HL-60 (cell line): Measurements from ENCODE around the gene DNAJC15.

Source experiments
- DNase-seq, 2 experiments: peaks; one replicate each; pipeline ENCODE4 v3.0.0-alpha.2; 2010 to 2020; ENCODE audit warnings: low read depth in 1 of 2, low spot score in 1 of 2
- H3K27ac ChIP-seq: fragments of 250-450 bp; sonication (Bioruptor Pico); replicated peaks from 2 replicates; pipeline ENCODE4 v1.5.1; 2020; ENCODE audit warnings: mild to moderate bottlenecking, moderate library complexity
- H3K27me3 ChIP-seq: fragments of 250-450 bp; sonication (Bioruptor Pico); 2 replicates; pipeline ENCODE4 v1.5.1; 2021; ENCODE audit warnings: mild to moderate bottlenecking, moderate library complexity; ENCODE audit not compliant: insufficient read depth, poor library complexity, severe bottlenecking
- H3K4me3 ChIP-seq: replicated peaks from 2 replicates; pipeline ENCODE4 v1.5.1; 2011; ENCODE audit warnings: mild to moderate bottlenecking, control low read depth, low read length; ENCODE audit not compliant: insufficient read depth
- GABPA ChIP-seq: IDR thresholded peaks from 2 replicates; pipeline ENCODE4 v1.6.1; 2012; ENCODE audit warnings: low read depth
- POLR2AphosphoS5 ChIP-seq: IDR thresholded peaks from 2 replicates; pipeline ENCODE4 v1.6.1; 2012; ENCODE audit warnings: low read depth
- SPI1 ChIP-seq: IDR thresholded peaks from 2 replicates; pipeline ENCODE4 v1.6.1; 2012; ENCODE audit warnings: low read depth, mild to moderate bottlenecking, borderline replicate concordance
- long read RNA-seq: library from polyadenylated mRNA; unstranded; transcript quantifications from one replicate; pipeline ENCODE4 v2.0.0, GENCODE V29; 2020
- TF ChIP-seq, protein P1 (sequence below): IDR thresholded peaks from one replicate; pipeline ENCODE4 v1.5.1; 2011; ENCODE audit warnings: low read length, control low read depth, inconsistent platforms; ENCODE audit not compliant: insufficient read depth
- TF ChIP-seq, protein P2 (sequence below): IDR thresholded peaks from 2 replicates; pipeline ENCODE4 v1.6.1; 2012; ENCODE audit warnings: low read depth; ENCODE audit not compliant: insufficient replicate concordance

The DNAJC15 gene
- long read RNA-seq, full-length matches to known transcripts = 23 of 24 reads
- long read RNA-seq, partial matches to known transcripts = 0 of 24 reads
- long read RNA-seq, other reads (novel, unspliced or antisense) = 1 of 24 reads

DNA sequence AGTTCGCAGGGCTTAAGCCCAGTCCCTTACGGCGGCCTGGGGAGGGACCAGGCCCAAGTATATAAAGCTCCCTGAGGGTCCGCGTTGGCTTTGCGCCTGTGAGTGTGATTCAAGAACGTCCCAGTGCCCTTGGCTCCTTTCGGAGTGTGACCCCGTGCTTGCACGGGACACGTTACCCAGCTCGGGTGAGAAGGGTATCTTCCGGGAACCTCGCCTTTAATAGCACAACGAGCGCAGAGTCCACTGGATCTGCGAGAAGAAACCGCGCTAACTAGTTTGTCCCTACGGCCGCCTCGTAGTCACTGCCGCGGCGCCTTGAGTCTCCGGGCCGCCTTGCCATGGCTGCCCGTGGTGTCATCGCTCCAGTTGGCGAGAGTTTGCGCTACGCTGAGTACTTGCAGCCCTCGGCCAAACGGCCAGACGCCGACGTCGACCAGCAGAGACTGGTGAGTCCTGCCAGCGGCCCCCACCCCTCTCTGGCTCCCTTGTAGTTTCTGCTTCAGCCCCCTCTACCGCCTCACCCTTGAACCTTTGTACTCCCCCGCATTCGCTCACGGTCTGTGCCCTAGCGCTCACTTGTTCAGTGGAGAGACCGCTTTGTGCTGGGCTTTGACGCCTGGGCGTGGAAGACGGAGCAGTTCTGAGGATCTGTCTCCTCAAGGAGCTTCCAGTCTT lies at the start of gene DNAJC15:
Gene DNAJC15 (plus strand): TSS at position 298 of the 675 bp plus-strand sequence. CDS start 41 bp downstream, at position 339.
- Histone ChIP-seq H3K4me3 (peak within 1 kb of the TSS; percentile 62), H3K27me3 (no peaks in the 10 kb centered on the region), H3K27ac (peak within 1 kb of the TSS; percentile 65)
- peak; percentile 55; the same call in 1 of the 2 replicates for TF ChIP-seq POLR2AphosphoS5
- TF ChIP-seq, protein P1, sequence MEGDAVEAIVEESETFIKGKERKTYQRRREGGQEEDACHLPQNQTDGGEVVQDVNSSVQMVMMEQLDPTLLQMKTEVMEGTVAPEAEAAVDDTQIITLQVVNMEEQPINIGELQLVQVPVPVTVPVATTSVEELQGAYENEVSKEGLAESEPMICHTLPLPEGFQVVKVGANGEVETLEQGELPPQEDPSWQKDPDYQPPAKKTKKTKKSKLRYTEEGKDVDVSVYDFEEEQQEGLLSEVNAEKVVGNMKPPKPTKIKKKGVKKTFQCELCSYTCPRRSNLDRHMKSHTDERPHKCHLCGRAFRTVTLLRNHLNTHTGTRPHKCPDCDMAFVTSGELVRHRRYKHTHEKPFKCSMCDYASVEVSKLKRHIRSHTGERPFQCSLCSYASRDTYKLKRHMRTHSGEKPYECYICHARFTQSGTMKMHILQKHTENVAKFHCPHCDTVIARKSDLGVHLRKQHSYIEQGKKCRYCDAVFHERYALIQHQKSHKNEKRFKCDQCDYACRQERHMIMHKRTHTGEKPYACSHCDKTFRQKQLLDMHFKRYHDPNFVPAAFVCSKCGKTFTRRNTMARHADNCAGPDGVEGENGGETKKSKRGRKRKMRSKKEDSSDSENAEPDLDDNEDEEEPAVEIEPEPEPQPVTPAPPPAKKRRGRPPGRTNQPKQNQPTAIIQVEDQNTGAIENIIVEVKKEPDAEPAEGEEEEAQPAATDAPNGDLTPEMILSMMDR = no peak
- DNase-seq = peak; percentile 43 to 73

DNA sequence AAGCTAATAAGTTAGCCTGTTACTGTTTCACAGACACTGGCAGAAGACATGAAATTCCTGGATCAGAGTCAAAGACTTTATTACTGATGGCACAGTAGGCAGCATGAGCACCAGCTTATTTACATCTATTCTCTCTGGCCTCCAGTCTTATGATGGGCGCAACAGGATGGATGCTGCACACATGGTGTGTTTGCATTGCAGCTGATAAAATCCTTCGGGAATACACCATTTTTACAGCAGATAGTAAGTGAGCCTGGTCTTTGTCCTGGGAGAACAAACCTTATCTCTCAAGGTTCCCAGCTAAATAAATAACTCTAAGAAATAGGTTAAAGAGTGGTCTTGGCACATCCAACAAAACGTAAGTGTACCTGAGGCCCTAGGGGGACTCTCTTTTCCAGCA lies 47.3 kb upstream of the DNAJC15 start:
- no peak for DNase-seq
- TF ChIP-seq POLR2AphosphoS5 (no peak), GABPA (no peak), SPI1 (no peak)
- TF ChIP-seq, protein P1 = no peak
- TF ChIP-seq, protein P2, sequence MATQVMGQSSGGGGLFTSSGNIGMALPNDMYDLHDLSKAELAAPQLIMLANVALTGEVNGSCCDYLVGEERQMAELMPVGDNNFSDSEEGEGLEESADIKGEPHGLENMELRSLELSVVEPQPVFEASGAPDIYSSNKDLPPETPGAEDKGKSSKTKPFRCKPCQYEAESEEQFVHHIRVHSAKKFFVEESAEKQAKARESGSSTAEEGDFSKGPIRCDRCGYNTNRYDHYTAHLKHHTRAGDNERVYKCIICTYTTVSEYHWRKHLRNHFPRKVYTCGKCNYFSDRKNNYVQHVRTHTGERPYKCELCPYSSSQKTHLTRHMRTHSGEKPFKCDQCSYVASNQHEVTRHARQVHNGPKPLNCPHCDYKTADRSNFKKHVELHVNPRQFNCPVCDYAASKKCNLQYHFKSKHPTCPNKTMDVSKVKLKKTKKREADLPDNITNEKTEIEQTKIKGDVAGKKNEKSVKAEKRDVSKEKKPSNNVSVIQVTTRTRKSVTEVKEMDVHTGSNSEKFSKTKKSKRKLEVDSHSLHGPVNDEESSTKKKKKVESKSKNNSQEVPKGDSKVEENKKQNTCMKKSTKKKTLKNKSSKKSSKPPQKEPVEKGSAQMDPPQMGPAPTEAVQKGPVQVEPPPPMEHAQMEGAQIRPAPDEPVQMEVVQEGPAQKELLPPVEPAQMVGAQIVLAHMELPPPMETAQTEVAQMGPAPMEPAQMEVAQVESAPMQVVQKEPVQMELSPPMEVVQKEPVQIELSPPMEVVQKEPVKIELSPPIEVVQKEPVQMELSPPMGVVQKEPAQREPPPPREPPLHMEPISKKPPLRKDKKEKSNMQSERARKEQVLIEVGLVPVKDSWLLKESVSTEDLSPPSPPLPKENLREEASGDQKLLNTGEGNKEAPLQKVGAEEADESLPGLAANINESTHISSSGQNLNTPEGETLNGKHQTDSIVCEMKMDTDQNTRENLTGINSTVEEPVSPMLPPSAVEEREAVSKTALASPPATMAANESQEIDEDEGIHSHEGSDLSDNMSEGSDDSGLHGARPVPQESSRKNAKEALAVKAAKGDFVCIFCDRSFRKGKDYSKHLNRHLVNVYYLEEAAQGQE = no peak
- Histone ChIP-seq H3K27me3 (no peaks in the 10 kb centered on the region), H3K27ac (no peak overlapping the region), H3K4me3 (no peak overlapping the region)

DNA sequence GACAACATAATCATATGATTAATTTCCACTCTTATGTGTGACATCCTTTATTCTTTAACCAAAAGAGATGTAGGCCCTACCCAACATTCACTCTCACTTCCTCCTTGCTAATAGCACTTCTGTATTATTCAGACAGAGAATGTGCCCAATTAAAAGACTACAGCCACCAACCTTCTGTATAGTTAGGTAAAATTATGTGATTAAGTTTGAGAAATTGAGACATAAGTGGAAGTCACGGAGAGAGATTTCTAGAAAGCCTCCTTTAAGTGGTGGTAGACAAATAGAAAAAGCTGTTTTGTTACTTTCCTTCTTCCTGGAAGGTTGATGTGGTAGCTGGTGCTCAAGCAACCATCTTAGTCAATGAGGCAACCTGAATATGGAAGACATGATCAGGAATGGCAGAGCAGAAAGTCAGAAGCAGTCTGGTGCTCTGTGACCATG lies 46.1 kb upstream of the DNAJC15 start:
- H3K27me3 ChIP-seq = no peaks in the 10 kb centered on the region
- no peak overlapping the region for H3K27ac ChIP-seq
- no peak for DNase-seq
- H3K4me3 ChIP-seq = no peak overlapping the region
- TF ChIP-seq, protein P2 = no peak
- no peak for TF ChIP-seq POLR2AphosphoS5
- TF ChIP-seq, protein P1 = no peak
- TF ChIP-seq SPI1 = no peak
- TF ChIP-seq GABPA = no peak
